ENCODE data around the gene CD300A.

The CD300A gene

DNA sequence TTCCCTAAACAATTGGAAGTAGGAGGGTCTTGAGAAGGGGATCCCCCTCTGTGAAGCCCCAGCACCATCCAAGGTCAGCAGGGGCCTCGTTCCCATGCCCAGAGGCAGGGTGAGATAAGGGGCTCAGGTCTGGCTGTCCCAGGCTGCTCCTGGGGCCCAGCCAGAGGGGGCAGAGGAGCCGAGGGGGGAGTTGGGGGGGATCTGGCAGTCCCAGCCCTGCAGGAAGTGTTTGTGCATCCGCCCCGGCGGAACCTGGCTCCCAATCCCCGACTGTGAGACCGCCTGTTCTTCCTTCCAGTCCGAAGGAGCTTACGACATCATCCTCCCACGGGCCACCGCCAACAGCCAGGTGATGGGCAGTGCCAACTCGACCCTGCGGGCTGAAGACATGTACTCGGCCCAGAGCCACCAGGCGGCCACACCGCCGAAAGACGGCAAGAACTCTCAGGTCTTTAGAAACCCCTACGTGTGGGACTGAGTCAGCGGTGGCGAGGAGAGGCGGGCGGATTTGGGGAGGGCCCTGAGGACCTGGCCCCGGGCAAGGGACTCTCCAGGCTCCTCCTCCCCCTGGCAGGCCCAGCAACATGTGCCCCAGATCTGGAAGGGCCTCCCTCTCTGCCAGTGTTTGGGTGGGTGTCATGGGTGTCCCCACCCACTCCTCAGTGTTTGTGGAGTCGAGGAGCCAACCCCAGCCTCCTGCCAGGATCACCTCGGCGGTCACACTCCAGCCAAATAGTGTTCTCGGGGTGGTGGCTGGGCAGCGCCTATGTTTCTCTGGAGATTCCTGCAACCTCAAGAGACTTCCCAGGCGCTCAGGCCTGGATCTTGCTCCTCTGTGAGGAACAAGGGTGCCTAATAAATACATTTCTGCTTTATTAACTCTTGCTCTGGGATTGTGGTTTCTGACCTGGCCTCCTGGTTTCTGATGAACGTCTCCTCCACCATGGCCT is 19.6 kb upstream of the CD300A start:
- TF ChIP-seq, protein P1, sequence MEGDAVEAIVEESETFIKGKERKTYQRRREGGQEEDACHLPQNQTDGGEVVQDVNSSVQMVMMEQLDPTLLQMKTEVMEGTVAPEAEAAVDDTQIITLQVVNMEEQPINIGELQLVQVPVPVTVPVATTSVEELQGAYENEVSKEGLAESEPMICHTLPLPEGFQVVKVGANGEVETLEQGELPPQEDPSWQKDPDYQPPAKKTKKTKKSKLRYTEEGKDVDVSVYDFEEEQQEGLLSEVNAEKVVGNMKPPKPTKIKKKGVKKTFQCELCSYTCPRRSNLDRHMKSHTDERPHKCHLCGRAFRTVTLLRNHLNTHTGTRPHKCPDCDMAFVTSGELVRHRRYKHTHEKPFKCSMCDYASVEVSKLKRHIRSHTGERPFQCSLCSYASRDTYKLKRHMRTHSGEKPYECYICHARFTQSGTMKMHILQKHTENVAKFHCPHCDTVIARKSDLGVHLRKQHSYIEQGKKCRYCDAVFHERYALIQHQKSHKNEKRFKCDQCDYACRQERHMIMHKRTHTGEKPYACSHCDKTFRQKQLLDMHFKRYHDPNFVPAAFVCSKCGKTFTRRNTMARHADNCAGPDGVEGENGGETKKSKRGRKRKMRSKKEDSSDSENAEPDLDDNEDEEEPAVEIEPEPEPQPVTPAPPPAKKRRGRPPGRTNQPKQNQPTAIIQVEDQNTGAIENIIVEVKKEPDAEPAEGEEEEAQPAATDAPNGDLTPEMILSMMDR (IDR thresholded peaks at IDR 0.05; ENCODE audit: low read depth, low read length, poor library complexity, severe bottlenecking), result no peak
- TF ChIP-seq EZH2phosphoT487 (IDR thresholded peaks at IDR 0.05; ENCODE audit: borderline replicate concordance, low read length), result no peak
- no peak overlapping the region for H3K4me2 ChIP-seq (ENCODE audit: low read length)
- H3K4me3 ChIP-seq (ENCODE audit: low read length), result no peak overlapping the region
- H3K4me1 ChIP-seq (ENCODE audit: control insufficient read depth, low read length), result no peaks in the 10 kb centered on the region
- no peaks in the 10 kb centered on the region for H3K36me3 ChIP-seq (ENCODE audit: control insufficient read depth, low read length)
- H3K9me3 ChIP-seq (ENCODE audit: control insufficient read depth, insufficient read depth, low read length), result no peaks in the 10 kb centered on the region
- H3K27ac ChIP-seq (ENCODE audit: low read depth, low read length), result no peak overlapping the region
- H3K79me2 ChIP-seq (ENCODE audit: control insufficient read depth, low read length), result no peaks in the 10 kb centered on the region
- H3K27me3 ChIP-seq (ENCODE audit: control insufficient read depth, low read length), result no peaks in the 10 kb centered on the region
- no peaks in the 10 kb centered on the region for H4K20me1 ChIP-seq (ENCODE audit: control insufficient read depth, insufficient read depth, low read depth, low read length)
- H3F3A ChIP-seq (ENCODE audit: control insufficient read depth, insufficient read depth), result no peaks in the 10 kb centered on the region
- no peaks in the 10 kb centered on the region for H3K9me2 ChIP-seq (replicated peaks; ENCODE audit: control insufficient read depth, low read length)

DNA sequence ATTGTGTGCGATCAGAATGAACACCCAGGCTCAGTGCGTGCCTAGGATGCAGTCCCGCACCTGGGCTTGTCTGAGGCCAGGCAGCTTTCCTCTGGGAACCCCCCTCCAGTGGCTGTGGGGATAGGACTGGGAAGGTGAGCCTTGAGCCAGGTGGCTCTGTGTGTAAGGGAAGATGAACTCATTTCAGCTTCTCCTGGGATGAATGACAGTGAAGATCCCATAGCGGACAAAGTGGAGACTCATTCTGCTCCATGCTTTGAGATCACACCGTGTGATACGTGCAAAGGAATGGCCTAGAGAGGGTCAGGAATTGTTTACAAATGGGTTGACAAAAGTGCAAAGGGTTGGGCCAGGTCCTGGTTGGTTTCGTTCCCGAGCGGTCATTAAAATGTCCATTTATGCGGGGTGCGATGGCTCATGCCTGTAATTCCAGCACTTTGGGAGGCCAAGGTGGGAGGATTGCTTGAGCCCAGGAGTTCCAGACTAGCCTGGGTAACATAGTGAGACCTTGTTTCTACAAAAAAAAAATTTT is 18.7 kb upstream of the CD300A start:
- Histone ChIP-seq H3K36me3 (ENCODE audit: control insufficient read depth, low read length) (no peaks in the 10 kb centered on the region), H3K9me2 (replicated peaks; ENCODE audit: control insufficient read depth, low read length) (no peaks in the 10 kb centered on the region), H3K79me2 (ENCODE audit: control insufficient read depth, low read length) (no peaks in the 10 kb centered on the region), H3F3A (ENCODE audit: control insufficient read depth, insufficient read depth) (no peaks in the 10 kb centered on the region), H3K4me2 (ENCODE audit: low read length) (no peak overlapping the region), H4K20me1 (ENCODE audit: control insufficient read depth, insufficient read depth, low read depth, low read length) (no peaks in the 10 kb centered on the region), H3K27ac (ENCODE audit: low read depth, low read length) (no peak overlapping the region), H3K9me3 (ENCODE audit: control insufficient read depth, insufficient read depth, low read length) (no peaks in the 10 kb centered on the region), H3K4me1 (ENCODE audit: control insufficient read depth, low read length) (no peaks in the 10 kb centered on the region), H3K27me3 (ENCODE audit: control insufficient read depth, low read length) (no peaks in the 10 kb centered on the region), H3K4me3 (ENCODE audit: low read length) (no peak overlapping the region)
- TF ChIP-seq EZH2phosphoT487 (IDR thresholded peaks at IDR 0.05; ENCODE audit: borderline replicate concordance, low read length), result no peak
- TF ChIP-seq, protein P1 (IDR thresholded peaks at IDR 0.05; ENCODE audit: low read depth, low read length, poor library complexity, severe bottlenecking), result no peak

DNA sequence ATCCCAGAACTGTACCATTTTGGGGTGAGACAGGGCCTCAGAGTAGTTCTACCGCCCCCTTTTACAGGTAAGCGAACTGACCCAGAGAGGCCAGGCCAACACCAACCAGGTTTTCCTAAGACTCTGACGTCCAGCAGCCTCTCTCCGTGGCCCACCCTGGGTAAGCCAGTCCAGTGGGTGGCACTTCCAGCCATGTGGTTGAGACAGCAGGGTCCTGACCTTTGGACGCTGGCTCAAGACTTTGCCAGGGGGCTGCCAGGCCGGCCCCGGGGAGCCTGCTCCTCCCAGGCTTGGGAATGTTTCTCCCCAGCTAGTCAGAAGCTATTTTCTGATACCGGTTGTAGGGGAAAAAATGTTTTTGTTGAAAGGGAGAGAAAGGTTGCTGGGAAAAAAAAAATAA is 17.7 kb upstream of the CD300A start:
- TF ChIP-seq, protein P1 (IDR thresholded peaks at IDR 0.05; ENCODE audit: low read depth, low read length, poor library complexity, severe bottlenecking), result no peak
- TF ChIP-seq EZH2phosphoT487 (IDR thresholded peaks at IDR 0.05; ENCODE audit: borderline replicate concordance, low read length), result no peak
- Histone ChIP-seq H3K4me1 (ENCODE audit: control insufficient read depth, low read length) (no peaks in the 10 kb centered on the region), H3K27me3 (ENCODE audit: control insufficient read depth, low read length) (no peaks in the 10 kb centered on the region)

More for the DNA sequence above, 17.7 kb upstream of the CD300A start:
- no peak overlapping the region for H3K4me3 ChIP-seq (ENCODE audit: low read length)
- H3K27ac ChIP-seq (ENCODE audit: low read depth, low read length), result no peak overlapping the region
- H3K9me3 ChIP-seq (ENCODE audit: control insufficient read depth, insufficient read depth, low read length), result no peaks in the 10 kb centered on the region
- H3F3A ChIP-seq (ENCODE audit: control insufficient read depth, insufficient read depth), result no peaks in the 10 kb centered on the region
- no peaks in the 10 kb centered on the region for H3K36me3 ChIP-seq (ENCODE audit: control insufficient read depth, low read length)
- no peaks in the 10 kb centered on the region for H3K9me2 ChIP-seq (replicated peaks; ENCODE audit: control insufficient read depth, low read length)
- no peaks in the 10 kb centered on the region for H4K20me1 ChIP-seq (ENCODE audit: control insufficient read depth, insufficient read depth, low read depth, low read length)
- no peak overlapping the region for H3K4me2 ChIP-seq (ENCODE audit: low read length)
- no peaks in the 10 kb centered on the region for H3K79me2 ChIP-seq (ENCODE audit: control insufficient read depth, low read length)

All from DOHH2 (cell line).